CMK (cell line): ENCODE results near the gene NOP9.

ENCODE experiments used
- DNase-seq: peaks from one replicate; pipeline ENCODE4 v3.0.0-alpha.2; 2010; ENCODE audit warnings: low read depth

NOP9 gene

DNA sequence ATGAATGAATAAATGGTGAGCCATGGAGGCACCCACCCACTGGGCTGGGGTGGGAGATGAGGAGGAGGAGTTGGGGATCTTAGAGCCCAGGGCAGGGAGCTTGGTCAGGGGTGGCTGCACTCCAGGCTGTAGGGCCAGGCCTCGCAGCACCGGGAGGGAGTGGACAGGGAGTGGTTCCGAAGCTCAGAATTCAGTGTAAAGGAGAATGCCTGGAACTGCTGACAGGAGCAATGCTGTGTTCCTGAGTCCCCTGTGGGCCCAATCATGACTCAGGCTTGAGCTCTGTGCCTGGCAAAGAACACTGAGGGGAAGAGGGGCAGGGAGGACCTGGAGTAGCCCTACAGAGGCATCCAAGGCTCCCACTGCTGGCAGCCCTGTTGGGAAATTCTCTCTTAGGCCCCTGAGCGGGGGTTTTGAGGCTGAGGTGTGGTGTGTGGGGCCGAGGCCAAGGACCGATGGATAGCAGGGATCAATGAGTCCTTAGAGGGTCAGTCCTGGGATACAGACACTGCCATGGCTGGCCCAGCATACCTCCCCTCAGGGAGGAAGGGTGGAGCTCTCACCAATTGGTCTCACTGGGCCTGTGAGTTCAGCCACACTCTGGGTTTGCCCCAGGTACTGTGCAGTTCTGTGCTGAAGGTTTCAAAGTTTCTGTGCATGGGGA is 18.7 kb upstream of the NOP9 start:
- no peak for DNase-seq

GRCh38 chr14:24281636-24282035 is 18.0 kb upstream of the NOP9 start:
- no peak for DNase-seq

- no peak for DNase-seq
These were observed 16.9 kb upstream of the NOP9 start for GRCh38 chr14:24282736-24283135.

- DNase-seq: no peak
These were observed 15.7 kb upstream of the NOP9 start for GRCh38 chr14:24283796-24284460.

DNA sequence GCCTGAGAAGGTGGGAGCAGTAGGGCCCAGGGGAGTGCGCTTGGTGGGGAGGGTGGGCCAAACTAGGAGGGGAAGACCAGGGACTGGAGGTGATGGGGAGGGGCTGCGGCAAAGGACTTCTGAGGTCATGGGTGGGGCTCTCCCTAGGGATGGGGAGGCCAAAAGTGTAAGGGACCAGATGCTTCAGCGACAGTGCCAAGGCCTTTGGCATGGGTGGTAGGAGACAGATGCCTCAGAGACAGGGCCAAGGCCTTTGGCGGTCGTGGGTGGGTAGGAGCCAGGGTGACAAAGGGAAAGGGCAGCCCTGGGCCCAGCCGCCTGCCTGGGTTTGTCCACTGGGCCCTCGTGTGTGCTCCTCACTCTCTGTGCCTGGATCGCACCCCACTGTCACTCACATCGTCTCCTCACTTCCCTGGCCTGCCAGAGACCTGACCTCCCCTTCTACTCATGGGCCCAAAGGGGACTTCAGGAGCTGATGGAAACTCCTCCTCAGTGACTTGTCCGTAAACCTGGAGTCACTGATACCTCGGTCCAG is 15.1 kb upstream of the NOP9 start:
- DNase-seq: no peak

GRCh38 chr14:24285351-24285750 is 14.3 kb upstream of the NOP9 start:
- DNase-seq: no peak

GRCh38 chr14:24286996-24287395 is 12.7 kb upstream of the NOP9 start:
- no peak for DNase-seq

DNA sequence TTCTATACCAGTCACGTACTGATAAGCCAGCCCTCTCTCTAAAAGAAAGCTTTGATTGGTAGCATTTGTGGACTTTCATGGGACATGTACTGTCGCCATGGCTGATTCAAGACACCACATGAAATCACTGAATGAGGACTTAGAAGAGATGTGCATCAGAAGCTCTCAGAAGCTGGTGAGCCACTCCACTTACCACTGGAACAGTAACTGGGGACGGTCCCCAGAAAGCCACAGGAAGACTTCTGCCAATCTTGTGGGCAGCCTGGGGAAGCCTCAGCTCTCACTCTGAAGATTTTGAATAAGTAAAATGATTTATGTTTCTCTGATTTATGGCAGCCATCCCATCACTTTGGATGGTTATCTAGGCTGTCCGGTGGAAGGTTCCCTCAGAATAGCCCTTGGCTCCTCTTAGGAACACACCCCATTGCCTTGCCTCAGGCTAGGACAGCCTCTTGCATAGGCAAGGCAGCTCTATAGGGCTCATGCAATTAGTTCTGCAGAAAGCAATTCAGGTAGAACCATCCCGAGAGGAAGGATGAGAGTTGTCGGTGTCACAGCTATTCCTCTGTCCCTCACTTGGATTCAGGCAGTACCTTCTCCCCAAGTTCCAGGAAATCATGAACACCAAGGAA is 9.9 kb upstream of the NOP9 start:
- DNase-seq: no peak

GRCh38 chr14:24290746-24291145 is 8.9 kb upstream of the NOP9 start:
- DNase-seq: no peak

- DNase-seq: no peak
These were observed 8.1 kb upstream of the NOP9 start for GRCh38 chr14:24291446-24292117.

GRCh38 chr14:24292118-24292807 is 7.4 kb upstream of the NOP9 start:
- no peak for DNase-seq

DNA sequence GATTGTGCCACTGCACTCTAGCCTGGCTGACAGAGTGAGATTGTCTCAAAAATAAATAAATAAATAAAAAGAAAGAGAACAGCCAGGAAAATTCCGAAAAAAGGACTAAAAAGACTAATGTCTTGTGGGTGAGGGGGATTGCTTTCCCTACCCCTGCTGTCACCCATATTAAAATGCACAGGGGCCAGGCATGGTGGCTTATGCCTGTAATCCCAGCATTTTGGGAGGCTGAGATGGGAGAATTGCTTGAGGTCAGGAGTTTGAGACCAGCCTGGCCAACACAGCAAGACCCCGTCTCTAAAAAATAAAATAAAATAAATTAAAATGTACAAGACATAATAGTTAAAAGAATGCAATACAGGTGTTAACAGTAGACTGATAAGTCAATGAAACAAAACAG is 6.1 kb upstream of the NOP9 start:
- DNase-seq: no peak

DNA sequence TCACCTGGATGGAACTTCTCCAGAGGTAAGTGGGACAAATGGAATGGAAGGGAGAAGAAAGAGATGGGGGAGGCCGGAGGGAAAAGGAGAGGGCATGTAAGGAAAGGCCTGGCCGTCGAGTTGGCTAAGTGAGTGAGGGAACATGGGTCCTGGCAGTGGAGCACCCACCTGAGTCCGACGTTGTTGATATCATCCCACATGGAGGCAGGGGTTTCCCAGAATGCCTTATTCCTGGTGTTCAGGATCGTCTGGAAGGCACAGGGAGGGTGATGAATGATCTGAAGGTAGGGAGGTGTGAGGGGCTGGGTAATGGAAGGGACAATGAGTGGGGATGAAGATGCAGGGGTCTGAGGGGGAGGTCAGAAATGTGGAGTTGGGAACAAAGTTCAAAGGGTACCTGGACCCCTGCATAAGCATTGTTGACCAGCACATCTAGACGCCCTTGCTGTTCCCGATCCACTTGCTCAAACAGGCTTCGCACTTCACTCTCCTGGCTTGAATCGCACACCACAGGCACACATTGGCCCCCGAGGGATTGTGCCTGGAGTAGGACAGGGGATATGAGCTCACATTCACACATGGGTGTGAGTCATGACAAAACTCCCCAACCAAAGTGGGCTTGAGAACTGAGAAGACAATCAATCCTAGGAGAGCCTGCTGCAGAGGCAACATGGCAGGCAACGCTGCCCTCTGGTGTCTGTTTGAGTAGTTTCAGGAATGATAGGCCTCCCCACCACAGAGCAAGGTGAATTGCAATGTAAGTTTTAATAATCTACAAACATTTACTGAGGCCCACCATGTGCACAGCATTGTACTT is 3.1 kb upstream of the NOP9 start:
- no peak for DNase-seq

- DNase-seq: no peak
These were observed 2.3 kb upstream of the NOP9 start for GRCh38 chr14:24297190-24297964.

DNA sequence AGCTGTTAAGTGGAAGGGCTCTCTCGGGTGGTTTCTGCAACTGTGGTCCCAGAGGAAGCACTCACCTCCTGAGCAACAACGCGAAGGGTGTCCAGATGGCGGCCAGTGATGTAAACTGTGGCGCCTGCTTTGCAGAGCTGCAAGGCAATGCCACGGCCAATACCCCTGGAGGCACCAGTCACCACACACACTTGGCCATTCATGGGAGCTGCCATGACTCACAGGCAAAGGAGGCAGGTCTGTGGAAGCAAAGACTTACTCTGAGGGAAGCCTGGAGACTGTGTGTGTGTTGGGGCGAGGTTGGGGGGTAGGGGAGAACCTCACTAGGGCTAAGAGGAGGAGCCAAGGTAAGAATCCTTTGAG is 777 bp upstream of the NOP9 start:
- DNase-seq: no peak

- no peak for DNase-seq
These were observed 803 bp downstream of the NOP9 start for GRCh38 chr14:24300326-24300980.

DNA sequence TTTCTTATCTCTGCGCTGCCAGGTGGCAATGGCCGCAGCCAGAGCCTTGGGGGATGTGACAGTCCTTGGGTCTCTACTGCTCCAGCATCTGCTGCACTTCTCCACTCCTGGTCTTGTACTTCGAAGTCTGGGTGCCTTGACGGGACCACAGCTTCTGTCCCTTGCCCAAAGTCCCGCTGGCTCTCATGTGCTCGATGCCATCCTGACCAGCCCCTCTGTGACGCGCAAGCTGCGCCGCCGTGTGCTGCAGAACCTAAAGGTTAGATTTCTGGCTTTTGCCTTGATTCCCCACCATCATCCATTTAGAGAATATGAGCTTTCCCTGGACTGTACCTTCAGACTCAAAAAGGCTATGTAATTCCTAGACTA is 4.4 kb downstream of the NOP9 start:
- DNase-seq: no peak

DNA sequence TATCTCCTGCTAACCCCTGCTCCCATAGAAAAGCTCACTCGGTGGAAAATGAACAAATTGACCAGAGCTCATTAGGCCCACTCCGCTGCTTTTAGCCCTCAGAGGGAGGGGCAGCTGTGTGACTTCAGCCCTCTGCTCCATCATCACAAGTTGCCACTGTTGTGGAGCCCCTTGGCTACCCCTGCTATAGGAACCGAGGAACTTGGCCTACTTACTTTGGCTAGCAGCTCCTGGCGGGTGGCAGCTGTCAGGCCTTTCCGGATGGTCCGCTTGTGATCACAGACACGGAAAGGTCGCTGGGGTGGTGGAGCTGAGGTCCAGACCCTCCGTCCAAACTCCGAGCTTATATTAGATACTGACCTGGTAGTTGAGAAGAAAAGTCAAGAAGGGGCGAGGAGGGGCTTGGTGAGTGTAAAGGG is 7.5 kb downstream of the NOP9 start:
- no peak for DNase-seq

- DNase-seq: no peak
These were observed 8.1 kb downstream of the NOP9 start, which contains the start of gene CIDEB for GRCh38 chr14:24307575-24308341. Gene CIDEB (minus strand): TSS chr14:24307977. CDS start chr14:24307858, 119 bp downstream.
